CD4-positive, alpha-beta T cell treated with Interleukin-2 at 100 ng/mL for 4 hours (primary cell): ENCODE measurements around the gene GOLT1A.
"Not testable (repeated sequence)": the region's sequence is repeated elsewhere in the genome, so short reads cannot be mapped to it uniquely, and the experiment has no call there.

ENCODE experiments used
- DNase-seq: peaks from one replicate; pipeline ENCODE4 v3.0.0-alpha.2; 2020; ENCODE audit warnings: low spot score

The GOLT1A gene

DNA sequence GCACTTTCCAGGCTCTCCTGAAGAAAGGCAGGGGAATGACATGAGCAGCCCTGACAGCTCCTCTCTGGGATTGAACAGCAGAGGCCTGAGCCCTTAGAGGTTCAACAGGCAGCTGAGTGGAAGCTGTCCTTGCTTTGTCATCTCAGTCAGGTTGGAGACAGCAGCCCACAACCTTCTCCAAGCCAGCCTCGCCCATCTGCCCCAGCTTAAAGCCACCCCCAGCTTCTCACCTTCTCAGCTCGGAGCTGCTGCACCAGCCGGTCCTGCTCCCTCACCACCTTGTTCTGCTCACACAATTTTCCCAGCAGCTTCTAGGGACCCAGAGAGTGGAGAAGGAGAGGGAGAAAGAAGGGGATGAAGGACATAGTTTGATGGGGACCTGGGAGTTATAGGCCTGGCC is 35.2 kb upstream of the GOLT1A start:
- no peak for DNase-seq

DNA sequence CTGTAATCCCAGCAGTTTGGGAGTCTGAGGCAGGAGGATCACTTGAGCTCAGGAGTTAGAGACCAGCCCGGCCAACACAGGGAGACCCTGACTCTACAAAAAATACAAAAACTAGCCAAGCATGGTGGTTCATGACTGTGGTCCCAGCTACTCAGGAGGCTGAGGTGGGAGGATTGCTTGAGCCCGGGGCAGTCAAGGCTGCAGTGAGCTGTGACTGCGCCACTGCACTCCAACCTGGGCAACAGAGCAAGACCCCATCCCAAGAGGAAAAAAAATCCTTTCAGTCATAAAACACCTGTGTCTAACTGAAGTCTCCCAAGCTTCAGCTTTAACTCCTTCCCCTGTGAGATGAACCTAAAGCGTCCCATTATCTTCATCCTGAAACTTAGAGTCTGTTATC is 33.1 kb upstream of the GOLT1A start:
- no peak for DNase-seq

DNA sequence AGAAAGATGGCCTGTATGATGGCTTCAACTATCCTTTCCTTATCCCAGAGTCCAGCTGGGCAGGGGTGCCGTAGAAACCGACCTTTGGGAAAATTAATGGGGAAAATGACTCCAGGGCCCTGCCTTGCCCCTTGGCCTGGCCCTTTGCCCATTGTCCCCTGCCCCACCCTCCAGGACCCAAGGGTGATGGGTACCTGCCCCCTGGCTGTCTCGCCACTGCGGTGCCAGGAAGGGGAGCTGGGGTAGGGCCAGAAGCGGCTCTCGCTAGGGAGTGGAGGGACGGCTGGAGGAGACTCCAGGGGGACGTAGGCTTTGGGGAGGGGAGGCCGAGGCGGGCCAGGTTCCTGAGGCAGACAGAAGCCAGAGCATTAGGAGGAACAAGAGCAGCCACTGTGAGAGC is 29.1 kb upstream of the GOLT1A start:
- no peak for DNase-seq

- DNase-seq, result no peak
Measured at GRCh38 chr1:204241914-204242313, 28.1 kb upstream of the GOLT1A start.

- no peak for DNase-seq
Measured at GRCh38 chr1:204241050-204241449, 27.3 kb upstream of the GOLT1A start.

DNA sequence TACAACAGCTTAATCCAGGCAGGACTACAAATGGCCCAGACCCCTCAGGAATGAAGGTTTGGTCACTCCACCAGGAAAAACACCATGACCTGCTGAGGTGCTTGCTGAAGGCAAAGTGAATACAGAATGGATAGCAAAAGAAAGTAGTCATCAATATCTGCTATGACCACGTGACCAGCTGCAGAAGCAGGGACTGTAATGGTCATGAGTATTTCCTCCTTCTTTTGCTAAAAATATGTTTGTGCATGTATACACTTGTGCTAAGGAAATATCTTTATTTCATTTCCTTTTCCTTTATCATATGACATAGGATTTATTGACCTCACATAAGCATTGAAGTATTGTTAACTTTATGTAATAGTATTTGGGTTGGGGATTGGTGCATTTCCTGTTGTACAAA is 26.4 kb upstream of the GOLT1A start:
- DNase-seq, result no peak

GRCh38 chr1:204239401-204239800 is 25.6 kb upstream of the GOLT1A start:
- not testable (repeated sequence) for DNase-seq

- DNase-seq, result not testable (repeated sequence)
Measured at GRCh38 chr1:204238520-204238919, 24.7 kb upstream of the GOLT1A start.

DNA sequence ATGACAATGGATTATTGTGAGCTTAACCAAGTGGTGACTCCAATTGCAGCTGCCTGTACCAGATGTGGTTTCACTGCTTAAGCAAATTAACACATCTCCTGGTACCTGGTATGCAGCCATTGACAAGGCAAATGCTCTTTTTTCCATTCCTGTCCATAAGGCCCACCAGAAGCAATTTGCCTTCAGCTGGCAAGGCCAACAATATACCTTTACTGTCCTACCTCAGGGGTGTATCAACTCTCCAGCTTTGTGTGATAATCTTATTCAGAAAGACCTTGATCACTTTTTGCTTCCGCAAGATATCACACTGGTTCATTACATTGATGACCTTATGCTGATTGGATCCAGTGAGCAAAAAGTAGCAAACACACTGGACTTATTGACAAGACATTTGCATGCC is 23.7 kb upstream of the GOLT1A start:
- not testable (repeated sequence) for DNase-seq

- DNase-seq, result no peak
Measured at GRCh38 chr1:204232526-204232925, 18.7 kb upstream of the GOLT1A start.

DNA sequence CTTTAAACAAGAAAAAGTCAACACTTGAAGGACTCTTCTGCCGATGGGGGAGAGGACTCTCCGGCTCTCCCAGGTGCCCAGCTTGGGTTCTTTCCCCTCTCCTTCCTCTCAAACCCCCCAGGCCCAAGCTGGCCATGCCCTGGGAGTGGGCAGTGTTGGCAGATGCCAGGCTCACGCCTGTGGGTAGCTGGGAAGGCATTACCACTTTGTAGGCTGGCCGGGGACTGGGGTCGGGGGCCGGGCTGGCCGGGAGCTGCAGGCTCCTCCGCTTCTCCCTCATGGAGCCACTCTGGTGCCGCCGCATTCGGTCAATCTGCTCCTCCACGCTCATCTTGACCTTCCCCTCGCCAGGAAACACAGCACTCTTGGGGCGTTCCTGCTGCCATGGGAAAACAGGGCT is 16.4 kb upstream of the GOLT1A start:
- no peak for DNase-seq

DNA sequence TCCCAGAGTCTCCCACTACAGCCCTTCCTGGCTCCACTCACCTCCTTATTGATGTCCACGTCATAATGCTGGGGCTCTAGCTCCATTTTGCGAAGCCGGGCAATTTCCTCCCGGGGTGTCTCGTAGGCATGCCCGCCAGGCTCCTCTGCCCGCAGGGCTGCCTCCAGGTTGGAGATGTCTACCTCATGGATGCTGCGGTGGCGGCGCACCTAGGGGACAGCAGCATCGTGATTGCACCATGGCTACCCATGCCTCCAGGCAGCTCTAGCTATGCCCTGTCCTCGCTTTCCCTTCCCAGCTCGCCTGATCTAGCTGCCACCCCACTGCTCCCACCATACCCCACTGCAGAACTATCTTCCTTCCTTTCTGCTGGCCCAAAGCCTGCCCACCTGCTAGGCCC is 15.1 kb upstream of the GOLT1A start:
- no peak for DNase-seq

DNA sequence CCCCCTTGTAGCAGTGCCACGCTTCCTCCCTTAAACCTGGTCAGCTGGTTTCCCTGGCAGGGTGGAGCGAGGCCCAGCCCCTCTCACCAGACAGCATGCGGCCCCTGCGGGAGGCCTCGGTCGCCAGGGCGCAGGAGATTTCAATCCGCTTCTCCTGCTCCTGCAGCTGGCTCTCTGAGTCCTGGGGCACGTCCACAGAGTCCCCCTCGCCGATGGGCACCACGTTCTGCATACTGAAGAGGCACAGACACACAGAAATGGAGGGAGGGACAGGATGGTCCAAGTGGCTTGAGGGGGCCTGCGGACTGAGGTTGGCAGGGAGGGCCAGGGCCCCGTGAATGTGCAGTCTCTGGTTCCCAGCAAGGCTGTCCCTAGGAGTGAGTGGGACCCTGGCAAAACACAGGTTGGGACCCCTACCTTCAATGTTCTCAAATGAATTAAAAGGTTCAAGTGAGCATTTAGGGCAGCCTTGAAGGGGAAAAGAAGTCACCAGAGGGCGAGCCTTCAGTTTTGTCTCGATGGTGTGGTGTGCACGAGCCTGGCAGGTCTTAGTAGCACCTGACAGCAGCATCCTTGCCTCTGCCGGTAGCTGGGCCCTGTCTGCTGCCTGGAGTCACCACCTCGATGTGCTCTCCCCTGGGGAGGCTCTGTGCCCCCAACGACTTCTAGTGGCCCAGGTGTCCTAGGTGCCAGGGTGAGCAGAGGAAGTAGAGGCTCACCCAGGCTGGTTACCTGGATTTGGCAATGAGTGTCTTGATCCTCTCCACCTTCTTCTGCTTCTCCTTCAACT is 14.4 kb upstream of the GOLT1A start:
- DNase-seq, result no peak

DNA sequence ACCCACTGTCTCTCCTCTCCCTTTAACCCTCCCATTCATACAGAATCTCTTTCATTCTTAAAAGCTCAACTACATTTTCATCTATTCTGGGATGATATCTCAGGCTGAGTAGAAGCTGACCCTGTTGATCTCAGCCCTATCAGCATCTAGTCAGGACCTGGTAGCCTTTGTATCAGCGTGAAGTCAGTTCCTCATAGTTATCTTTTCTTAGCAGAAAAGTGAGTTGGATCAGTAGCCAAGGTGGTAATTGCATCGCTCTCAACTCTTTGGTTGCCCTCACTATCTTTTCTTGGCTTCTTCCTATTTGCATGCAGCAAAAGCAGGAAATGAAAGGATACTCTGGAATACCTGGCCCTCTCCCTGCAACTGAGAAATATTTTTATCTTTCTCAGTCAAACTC is 13.6 kb upstream of the GOLT1A start:
- DNase-seq, result no peak

- no peak for DNase-seq
Measured at GRCh38 chr1:204225841-204226735, 12.3 kb upstream of the GOLT1A start.

GRCh38 chr1:204224655-204225054 is 10.9 kb upstream of the GOLT1A start:
- no peak for DNase-seq

- no peak for DNase-seq
Measured at GRCh38 chr1:204223129-204223860, 9.5 kb upstream of the GOLT1A start.

DNA sequence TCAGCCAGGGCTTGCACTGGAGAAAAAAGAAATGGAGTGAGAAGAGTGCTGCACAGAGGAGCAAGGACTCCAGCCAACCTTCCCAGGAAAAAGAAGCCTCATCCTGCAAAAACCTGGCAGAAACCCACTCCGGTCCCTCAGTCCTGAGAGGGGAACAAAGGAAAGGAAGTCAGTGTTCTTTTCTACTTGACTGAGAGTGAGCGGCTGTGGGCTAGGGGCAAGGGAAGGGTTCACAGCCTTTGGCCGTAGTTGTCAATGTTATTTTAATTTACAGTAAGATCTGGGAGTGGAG is 8.9 kb upstream of the GOLT1A start:
- DNase-seq, result no peak

DNA sequence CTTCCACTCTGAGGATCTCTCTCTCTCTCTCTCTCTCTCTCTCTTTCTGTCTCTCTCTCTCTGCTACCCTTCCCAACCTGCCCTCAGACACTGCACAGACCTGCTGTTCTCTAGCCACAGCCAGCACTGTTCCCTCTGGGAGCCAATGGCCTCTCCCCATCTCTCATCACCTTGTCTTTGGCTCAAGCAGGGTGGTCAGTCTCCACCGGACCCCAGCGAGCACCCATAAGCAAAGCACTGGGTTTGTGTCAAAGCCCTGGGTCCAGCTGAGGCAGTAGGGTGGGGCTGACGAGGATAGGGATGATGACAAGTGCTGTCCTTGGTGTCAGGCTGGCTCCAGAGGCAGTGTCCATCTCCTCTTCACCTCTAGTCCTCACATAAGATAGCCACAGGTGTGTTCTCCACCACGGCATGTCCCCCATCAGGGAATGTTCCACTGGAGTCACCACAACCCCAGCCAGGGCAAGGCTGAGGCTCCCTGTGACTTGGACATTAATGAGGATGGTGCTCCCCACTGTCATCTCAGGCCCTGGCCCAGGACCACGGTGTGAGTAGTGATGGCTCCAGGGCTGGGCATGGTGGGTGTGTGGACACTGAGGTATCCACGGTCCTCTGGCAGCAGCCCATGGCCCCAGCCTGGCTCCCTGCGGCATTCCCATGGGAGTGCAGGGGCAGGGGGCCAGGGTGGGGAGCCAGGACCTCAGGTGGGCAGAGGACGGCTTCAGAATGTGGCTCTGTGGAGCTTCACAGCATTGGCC is 8.4 kb upstream of the GOLT1A start:
- DNase-seq, result no peak

- no peak for DNase-seq
Measured at GRCh38 chr1:204221271-204221670, 7.5 kb upstream of the GOLT1A start.

- DNase-seq, result no peak
Measured at GRCh38 chr1:204219971-204220616, 6.3 kb upstream of the GOLT1A start.

GRCh38 chr1:204218552-204218951 is 4.8 kb upstream of the GOLT1A start:
- no peak for DNase-seq
